ENCODE measurements around the gene ERICH3.

ERICH3 gene

GRCh38 chr1:74637296-74637695 is 36.3 kb downstream of the ERICH3 start:
- no peak for DNase-seq (ENCODE audit: low read depth, low spot score)
- POLR2A ChIA-PET: no interaction called here
- no peak overlapping the region for H3K4me3 ChIP-seq (ENCODE audit: low read depth, low read length)
- CTCF ChIA-PET: no interaction called here
- TF ChIP-seq, protein P1, sequence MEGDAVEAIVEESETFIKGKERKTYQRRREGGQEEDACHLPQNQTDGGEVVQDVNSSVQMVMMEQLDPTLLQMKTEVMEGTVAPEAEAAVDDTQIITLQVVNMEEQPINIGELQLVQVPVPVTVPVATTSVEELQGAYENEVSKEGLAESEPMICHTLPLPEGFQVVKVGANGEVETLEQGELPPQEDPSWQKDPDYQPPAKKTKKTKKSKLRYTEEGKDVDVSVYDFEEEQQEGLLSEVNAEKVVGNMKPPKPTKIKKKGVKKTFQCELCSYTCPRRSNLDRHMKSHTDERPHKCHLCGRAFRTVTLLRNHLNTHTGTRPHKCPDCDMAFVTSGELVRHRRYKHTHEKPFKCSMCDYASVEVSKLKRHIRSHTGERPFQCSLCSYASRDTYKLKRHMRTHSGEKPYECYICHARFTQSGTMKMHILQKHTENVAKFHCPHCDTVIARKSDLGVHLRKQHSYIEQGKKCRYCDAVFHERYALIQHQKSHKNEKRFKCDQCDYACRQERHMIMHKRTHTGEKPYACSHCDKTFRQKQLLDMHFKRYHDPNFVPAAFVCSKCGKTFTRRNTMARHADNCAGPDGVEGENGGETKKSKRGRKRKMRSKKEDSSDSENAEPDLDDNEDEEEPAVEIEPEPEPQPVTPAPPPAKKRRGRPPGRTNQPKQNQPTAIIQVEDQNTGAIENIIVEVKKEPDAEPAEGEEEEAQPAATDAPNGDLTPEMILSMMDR (IDR thresholded peaks at IDR 0.05; ENCODE audit: insufficient read depth, low read length, missing control alignments): no peak

- no peak overlapping the region for H3K4me3 ChIP-seq (ENCODE audit: low read depth, low read length)
- TF ChIP-seq, protein P1 (IDR thresholded peaks at IDR 0.05; ENCODE audit: insufficient read depth, low read length, missing control alignments): no peak
- DNase-seq (ENCODE audit: low read depth, low spot score): no peak
- POLR2A ChIA-PET: no interaction called here
- CTCF ChIA-PET: no interaction called here
These were observed 44.3 kb downstream of the ERICH3 start for GRCh38 chr1:74629283-74629682.

- H3K4me3 ChIP-seq (ENCODE audit: low read depth, low read length): no peak overlapping the region
- POLR2A ChIA-PET: no interaction called here
- DNase-seq (ENCODE audit: low read depth, low spot score): no peak
- TF ChIP-seq, protein P1 (IDR thresholded peaks at IDR 0.05; ENCODE audit: insufficient read depth, low read length, missing control alignments): no peak
- CTCF ChIA-PET: no interaction called here
These were observed 49.9 kb downstream of the ERICH3 start for GRCh38 chr1:74623716-74624115.

DNA sequence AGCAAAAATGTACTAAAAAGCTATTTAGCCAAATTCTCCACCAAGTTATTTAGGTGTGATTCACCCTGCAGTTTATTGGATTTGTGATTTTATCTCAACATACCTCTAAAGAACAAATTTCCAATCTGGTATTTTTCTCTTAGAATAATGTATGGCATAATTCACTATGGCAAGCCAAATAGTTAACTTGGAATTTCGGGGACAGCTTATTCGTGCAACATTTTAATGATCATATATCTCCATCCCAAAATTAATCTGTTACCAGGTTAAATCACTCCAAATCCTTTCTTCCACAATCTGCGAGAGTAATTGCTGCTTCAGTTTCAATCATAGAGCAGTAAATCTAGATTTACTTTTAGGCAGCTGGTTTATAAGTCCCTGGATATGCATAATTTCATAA is 53.4 kb downstream of the ERICH3 start:
- DNase-seq (ENCODE audit: low read depth, low spot score): no peak
- TF ChIP-seq, protein P1 (IDR thresholded peaks at IDR 0.05; ENCODE audit: insufficient read depth, low read length, missing control alignments): no peak
- CTCF ChIA-PET: no interaction called here

GRCh38 chr1:74618974-74619373 is 54.6 kb downstream of the ERICH3 start:
- DNase-seq (ENCODE audit: low read depth, low spot score): no peak
- ChIA-PET CTCF (no interaction called here), POLR2A (no interaction called here)
- H3K4me3 ChIP-seq (ENCODE audit: low read depth, low read length): no peak overlapping the region
- TF ChIP-seq, protein P1 (IDR thresholded peaks at IDR 0.05; ENCODE audit: insufficient read depth, low read length, missing control alignments): no peak

More for the DNA sequence above, 53.4 kb downstream of the ERICH3 start:
- POLR2A ChIA-PET: no interaction called here
- no peak overlapping the region for H3K4me3 ChIP-seq (ENCODE audit: low read depth, low read length)

- DNase-seq (ENCODE audit: low read depth, low spot score): no peak
- CTCF ChIA-PET: no interaction called here
- H3K4me3 ChIP-seq (ENCODE audit: low read depth, low read length): no peak overlapping the region
- POLR2A ChIA-PET: no interaction called here
- TF ChIP-seq, protein P1 (IDR thresholded peaks at IDR 0.05; ENCODE audit: insufficient read depth, low read length, missing control alignments): no peak
These were observed 59.7 kb downstream of the ERICH3 start for GRCh38 chr1:74613894-74614293.
